ENCODE data around the gene FOXL2. TPM values are rescaled to one million over a fixed set of nuclear protein-coding genes. Genes with fewer than 3 reads are reported as not detected.

The FOXL2 gene
- total RNA-seq, 1 donor from 2014 or later, result 4.5 TPM

- peak overlapping the region; percentile 99 for H2AFZ ChIP-seq (ENCODE audit: low read depth, low read length)
Observed at GRCh38 chr3:138915503-138916498, 31.1 kb downstream of the FOXL2 start.

GRCh38 chr3:138914870-138915502 is 32.0 kb downstream of the FOXL2 start:
- no peak for FAIRE-seq
- Histone ChIP-seq H3K9me3 (ENCODE audit: insufficient read depth, low read depth, low read length) (no peaks in the 10 kb centered on the region), H3K27me3 (ENCODE audit: insufficient read depth, low read length) (no peaks in the 10 kb centered on the region), H3K4me3 (ENCODE audit: insufficient read depth, low read depth, low read length) (peak overlapping the region; percentile 81), H3K79me2 (ENCODE audit: insufficient read depth, low read length) (no peaks in the 10 kb centered on the region), H4K20me1 (ENCODE audit: insufficient read depth, low read length) (no peaks in the 10 kb centered on the region), H3K9ac (ENCODE audit: low read length) (peak overlapping the region; percentile 93), H3K27ac (ENCODE audit: low read depth, low read length) (peak overlapping the region; percentile 28), H3K4me1 (ENCODE audit: insufficient read depth, low read length) (peaks cover 5% of the 10 kb centered on the region), H2AFZ (ENCODE audit: low read depth, low read length) (peak overlapping the region; percentile 93), H3K4me2 (ENCODE audit: low read length) (peak overlapping the region; percentile 99), H3K36me3 (ENCODE audit: insufficient read depth, low read length) (no peaks in the 10 kb centered on the region)
- no peak for TF ChIP-seq EZH2 (IDR thresholded peaks at IDR 0.05; ENCODE audit: insufficient read depth, low read length)
- TF ChIP-seq CTCF (IDR thresholded peaks at IDR 0.05; ENCODE audit: insufficient read depth, low read depth, low read length), result no peak
- H3K4me1 Mint-ChIP-seq (ENCODE audit: low read depth, unreplicated experiment), result peaks cover 2% of the 10 kb centered on the region
- H3K36me3 Mint-ChIP-seq (ENCODE audit: low read depth, unreplicated experiment), result no peaks in the 10 kb centered on the region
- H3K9me3 Mint-ChIP-seq (ENCODE audit: unreplicated experiment), result no peaks in the 10 kb centered on the region
- no peaks in the 10 kb centered on the region for H3K27me3 Mint-ChIP-seq (ENCODE audit: low read depth, unreplicated experiment)
- DNase-seq (ENCODE audit: low read depth), result peak; percentile 28
- H3K27ac Mint-ChIP-seq (ENCODE audit: unreplicated experiment), result peak overlapping the region; percentile 74
- peak overlapping the region; percentile 87 for H3K4me3 Mint-ChIP-seq (ENCODE audit: unreplicated experiment)

More at GRCh38 chr3:138915503-138916498, 31.1 kb downstream of the FOXL2 start:
- no peaks in the 10 kb centered on the region for H3K9me3 Mint-ChIP-seq (ENCODE audit: unreplicated experiment)
- Histone ChIP-seq H3K4me2 (ENCODE audit: low read length) (peak overlapping the region; percentile 99), H4K20me1 (ENCODE audit: insufficient read depth, low read length) (no peaks in the 10 kb centered on the region), H3K9ac (ENCODE audit: low read length) (peak overlapping the region; percentile 93), H3K79me2 (ENCODE audit: insufficient read depth, low read length) (no peaks in the 10 kb centered on the region), H3K27ac (ENCODE audit: low read depth, low read length) (peak overlapping the region; percentile 85), H3K4me3 (ENCODE audit: insufficient read depth, low read depth, low read length) (peak overlapping the region; percentile 81), H3K27me3 (ENCODE audit: insufficient read depth, low read length) (no peaks in the 10 kb centered on the region), H3K9me3 (ENCODE audit: insufficient read depth, low read depth, low read length) (no peaks in the 10 kb centered on the region), H3K4me1 (ENCODE audit: insufficient read depth, low read length) (peaks cover 5% of the 10 kb centered on the region), H3K36me3 (ENCODE audit: insufficient read depth, low read length) (no peaks in the 10 kb centered on the region)
- no peaks in the 10 kb centered on the region for H3K36me3 Mint-ChIP-seq (ENCODE audit: low read depth, unreplicated experiment)
- H3K4me1 Mint-ChIP-seq (ENCODE audit: low read depth, unreplicated experiment), result peaks cover 3% of the 10 kb centered on the region
- peak overlapping the region; percentile 77 for H3K27ac Mint-ChIP-seq (ENCODE audit: unreplicated experiment)
- peak; percentile 76 for DNase-seq (ENCODE audit: low read depth)
- TF ChIP-seq CTCF (IDR thresholded peaks at IDR 0.05; ENCODE audit: insufficient read depth, low read depth, low read length) (peak; percentile 52), EZH2 (IDR thresholded peaks at IDR 0.05; ENCODE audit: insufficient read depth, low read length) (no peak)
- no peaks in the 10 kb centered on the region for H3K27me3 Mint-ChIP-seq (ENCODE audit: low read depth, unreplicated experiment)
- peak overlapping the region; percentile 87 for H3K4me3 Mint-ChIP-seq (ENCODE audit: unreplicated experiment)
- FAIRE-seq, result no peak

All from astrocyte (in vitro differentiated cells and primary cell).